ENCODE measurements around the gene SCCPDH.
"Not testable (repeated sequence)": the region's sequence is repeated elsewhere in the genome, so short reads cannot be mapped to it uniquely, and the experiment has no call there.

- not testable (repeated sequence) for TF ChIP-seq BCL11A (tag by site-specific recombination; IDR thresholded peaks at IDR 0.05; ENCODE audit: low read depth); ZFP41 (tag by site-specific recombination; IDR thresholded peaks at IDR 0.05; ENCODE audit: borderline replicate concordance); ZNF423 (tag by site-specific recombination; IDR thresholded peaks at IDR 0.05); ZNF311 (tag by site-specific recombination; IDR thresholded peaks at IDR 0.05; ENCODE audit: borderline replicate concordance)
- TF ChIP-seq, protein P1, sequence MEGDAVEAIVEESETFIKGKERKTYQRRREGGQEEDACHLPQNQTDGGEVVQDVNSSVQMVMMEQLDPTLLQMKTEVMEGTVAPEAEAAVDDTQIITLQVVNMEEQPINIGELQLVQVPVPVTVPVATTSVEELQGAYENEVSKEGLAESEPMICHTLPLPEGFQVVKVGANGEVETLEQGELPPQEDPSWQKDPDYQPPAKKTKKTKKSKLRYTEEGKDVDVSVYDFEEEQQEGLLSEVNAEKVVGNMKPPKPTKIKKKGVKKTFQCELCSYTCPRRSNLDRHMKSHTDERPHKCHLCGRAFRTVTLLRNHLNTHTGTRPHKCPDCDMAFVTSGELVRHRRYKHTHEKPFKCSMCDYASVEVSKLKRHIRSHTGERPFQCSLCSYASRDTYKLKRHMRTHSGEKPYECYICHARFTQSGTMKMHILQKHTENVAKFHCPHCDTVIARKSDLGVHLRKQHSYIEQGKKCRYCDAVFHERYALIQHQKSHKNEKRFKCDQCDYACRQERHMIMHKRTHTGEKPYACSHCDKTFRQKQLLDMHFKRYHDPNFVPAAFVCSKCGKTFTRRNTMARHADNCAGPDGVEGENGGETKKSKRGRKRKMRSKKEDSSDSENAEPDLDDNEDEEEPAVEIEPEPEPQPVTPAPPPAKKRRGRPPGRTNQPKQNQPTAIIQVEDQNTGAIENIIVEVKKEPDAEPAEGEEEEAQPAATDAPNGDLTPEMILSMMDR (tag by site-specific recombination; IDR thresholded peaks at IDR 0.05), result not testable (repeated sequence)
- TF ChIP-seq, protein P2, sequence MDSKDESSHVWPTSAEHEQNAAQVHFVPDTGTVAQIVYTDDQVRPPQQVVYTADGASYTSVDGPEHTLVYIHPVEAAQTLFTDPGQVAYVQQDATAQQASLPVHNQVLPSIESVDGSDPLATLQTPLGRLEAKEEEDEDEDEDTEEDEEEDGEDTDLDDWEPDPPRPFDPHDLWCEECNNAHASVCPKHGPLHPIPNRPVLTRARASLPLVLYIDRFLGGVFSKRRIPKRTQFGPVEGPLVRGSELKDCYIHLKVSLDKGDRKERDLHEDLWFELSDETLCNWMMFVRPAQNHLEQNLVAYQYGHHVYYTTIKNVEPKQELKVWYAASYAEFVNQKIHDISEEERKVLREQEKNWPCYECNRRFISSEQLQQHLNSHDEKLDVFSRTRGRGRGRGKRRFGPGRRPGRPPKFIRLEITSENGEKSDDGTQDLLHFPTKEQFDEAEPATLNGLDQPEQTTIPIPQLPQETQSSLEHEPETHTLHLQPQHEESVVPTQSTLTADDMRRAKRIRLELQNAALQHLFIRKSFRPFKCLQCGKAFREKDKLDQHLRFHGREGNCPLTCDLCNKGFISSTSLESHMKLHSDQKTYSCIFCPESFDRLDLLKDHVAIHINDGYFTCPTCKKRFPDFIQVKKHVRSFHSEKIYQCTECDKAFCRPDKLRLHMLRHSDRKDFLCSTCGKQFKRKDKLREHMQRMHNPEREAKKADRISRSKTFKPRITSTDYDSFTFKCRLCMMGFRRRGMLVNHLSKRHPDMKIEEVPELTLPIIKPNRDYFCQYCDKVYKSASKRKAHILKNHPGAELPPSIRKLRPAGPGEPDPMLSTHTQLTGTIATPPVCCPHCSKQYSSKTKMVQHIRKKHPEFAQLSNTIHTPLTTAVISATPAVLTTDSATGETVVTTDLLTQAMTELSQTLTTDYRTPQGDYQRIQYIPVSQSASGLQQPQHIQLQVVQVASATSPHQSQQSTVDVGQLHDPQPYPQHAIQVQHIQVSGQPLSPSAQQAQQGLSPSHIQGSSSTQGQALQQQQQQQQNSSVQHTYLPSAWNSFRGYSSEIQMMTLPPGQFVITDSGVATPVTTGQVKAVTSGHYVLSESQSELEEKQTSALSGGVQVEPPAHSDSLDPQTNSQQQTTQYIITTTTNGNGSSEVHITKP (tag by site-specific recombination; IDR thresholded peaks at IDR 0.05), result not testable (repeated sequence)
These were observed 89.1 kb downstream of the SCCPDH start for GRCh38 chr1:246813325-246813724.

Measured in HEK293 (cell line).